Hepatocyte (in vitro differentiated cells): ENCODE measurements around the gene ADAM33.

Experiments used
- EZH2 ChIP-seq: fragments of 200-600 bp; sonication (generic); IDR thresholded peaks from 2 replicates; pipeline ENCODE4 v1.6.1; 2016; ENCODE audit warnings: antibody characterized with exemption, mild to moderate bottlenecking, borderline replicate concordance
- EZH2phosphoT487 ChIP-seq: fragments of 200-600 bp; sonication (generic); IDR thresholded peaks from one replicate; pipeline ENCODE4 v1.6.1; 2018; ENCODE audit warnings: antibody characterized with exemption, mild to moderate bottlenecking, low read depth, moderate library complexity; ENCODE audit not compliant: unreplicated experiment, severe bottlenecking

DNA sequence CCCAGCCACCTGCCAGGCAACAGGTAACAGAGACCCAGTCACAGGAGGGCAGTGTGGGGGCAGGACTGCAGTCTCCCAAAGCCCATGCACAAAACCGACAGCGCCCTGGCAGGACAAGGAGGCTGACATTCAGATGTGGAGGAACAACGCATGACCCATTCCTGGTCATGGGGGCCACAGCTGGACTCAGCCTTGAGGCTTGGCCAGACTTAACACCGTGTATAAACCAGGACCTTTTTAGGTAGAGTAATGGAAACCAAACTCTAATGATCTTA lies 26.7 kb downstream of the ADAM33 start:
- TF ChIP-seq EZH2phosphoT487, result no peak
- TF ChIP-seq EZH2, result no peak
